Spinal cord (tissue), 10 donors: ENCODE data around the gene RAPGEF1. TPM values are rescaled to one million over a fixed set of nuclear protein-coding genes. Genes with fewer than 3 reads are reported as not detected.

Source experiments
- DNase-seq, 6 donors: peaks; one replicate each; pipeline versions ENCODE4 v3.0.0 to v3.0.0-alpha.2; 2013 to 2015; ENCODE audit warnings: low spot score in 6 of 6, low read depth in 4 of 6
- H3K27ac ChIP-seq: one replicate; pipeline ENCODE4 v1.5.1; 2013; ENCODE audit warnings: low read depth, low read length, control low read depth
- H3K27me3 ChIP-seq: one replicate; pipeline ENCODE4 v1.6.1; 2013; ENCODE audit warnings: low read length; ENCODE audit not compliant: control insufficient read depth, insufficient read depth
- H3K36me3 ChIP-seq: one replicate; pipeline ENCODE4 v1.6.1; 2013; ENCODE audit warnings: low read length; ENCODE audit not compliant: control insufficient read depth, insufficient read depth
- H3K4me1 ChIP-seq: one replicate; pipeline ENCODE4 v1.6.1; 2013; ENCODE audit warnings: low read length; ENCODE audit not compliant: control insufficient read depth, insufficient read depth
- H3K4me3 ChIP-seq: one replicate; pipeline ENCODE4 v1.5.1; 2013; ENCODE audit warnings: low read depth, low read length, control low read depth
- H3K9me3 ChIP-seq: one replicate; pipeline ENCODE4 v1.6.1; 2013; ENCODE audit warnings: low read length; ENCODE audit not compliant: control insufficient read depth, insufficient read depth
- WGBS: methylation state at CpG from one replicate; pipeline ENCODE4 v1.1.5; 2013; ENCODE audit warnings: missing lambda C conversion rate; ENCODE audit not compliant: insufficient coverage; 5-methylcytosine and 5-hydroxymethylcytosine counted together
- long read RNA-seq, 4 donors: transcript quantifications; one replicate each; lab custom pipeline, GENCODE V29; 2026
- polyA plus RNA-seq, 2 donors: library from polyadenylated mRNA; unstranded; fragments of 120-200 nt; gene quantifications; one replicate each; pipeline ENCODE4 v1.2.1, GENCODE V29; 2013; ENCODE audit not compliant: insufficient read length in 2 of 2
- total RNA-seq, 2 donors: library from RNA; depleted of rRNA in 1 of 2; stranded (reverse); fragments of 120-200 nt in 1 of 2; fragments of >200 nt in 1 of 2; gene quantifications; one replicate each; pipeline versions ENCODE4 v1.2.3 to v1.2.4, GENCODE V29; 2013 to 2014
- donor health status: healthy.

The RAPGEF1 gene, protein sequence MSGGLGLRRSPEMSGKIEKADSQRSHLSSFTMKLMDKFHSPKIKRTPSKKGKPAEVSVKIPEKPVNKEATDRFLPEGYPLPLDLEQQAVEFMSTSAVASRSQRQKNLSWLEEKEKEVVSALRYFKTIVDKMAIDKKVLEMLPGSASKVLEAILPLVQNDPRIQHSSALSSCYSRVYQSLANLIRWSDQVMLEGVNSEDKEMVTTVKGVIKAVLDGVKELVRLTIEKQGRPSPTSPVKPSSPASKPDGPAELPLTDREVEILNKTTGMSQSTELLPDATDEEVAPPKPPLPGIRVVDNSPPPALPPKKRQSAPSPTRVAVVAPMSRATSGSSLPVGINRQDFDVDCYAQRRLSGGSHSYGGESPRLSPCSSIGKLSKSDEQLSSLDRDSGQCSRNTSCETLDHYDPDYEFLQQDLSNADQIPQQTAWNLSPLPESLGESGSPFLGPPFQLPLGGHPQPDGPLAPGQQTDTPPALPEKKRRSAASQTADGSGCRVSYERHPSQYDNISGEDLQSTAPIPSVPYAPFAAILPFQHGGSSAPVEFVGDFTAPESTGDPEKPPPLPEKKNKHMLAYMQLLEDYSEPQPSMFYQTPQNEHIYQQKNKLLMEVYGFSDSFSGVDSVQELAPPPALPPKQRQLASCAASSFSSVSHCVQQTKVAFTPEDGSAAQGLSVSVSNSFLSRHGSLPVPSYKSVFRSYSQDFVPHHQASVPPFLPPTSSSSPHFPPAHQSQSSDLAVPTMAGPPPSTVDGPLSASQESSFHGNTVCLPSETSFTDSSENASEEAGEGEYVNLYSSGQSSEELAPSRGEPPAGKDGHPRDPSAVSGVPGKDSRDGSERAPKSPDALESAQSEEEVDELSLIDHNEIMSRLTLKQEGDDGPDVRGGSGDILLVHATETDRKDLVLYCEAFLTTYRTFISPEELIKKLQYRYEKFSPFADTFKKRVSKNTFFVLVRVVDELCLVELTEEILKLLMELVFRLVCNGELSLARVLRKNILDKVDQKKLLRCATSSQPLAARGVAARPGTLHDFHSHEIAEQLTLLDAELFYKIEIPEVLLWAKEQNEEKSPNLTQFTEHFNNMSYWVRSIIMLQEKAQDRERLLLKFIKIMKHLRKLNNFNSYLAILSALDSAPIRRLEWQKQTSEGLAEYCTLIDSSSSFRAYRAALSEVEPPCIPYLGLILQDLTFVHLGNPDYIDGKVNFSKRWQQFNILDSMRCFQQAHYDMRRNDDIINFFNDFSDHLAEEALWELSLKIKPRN (N-terminal part only)
- 10 to 100 TPM; 39.7 to 42.5 TPM for total RNA-seq
- polyA plus RNA-seq: 100 to 1,000 TPM; 136 to 175 TPM
- long read RNA-seq, donor 1, full-length matches to known transcripts: 1 of 9 reads
- long read RNA-seq, donor 1, partial matches to known transcripts: 8 of 9 reads
- long read RNA-seq, donor 1, other reads (novel, unspliced or antisense): 0 of 9 reads
- long read RNA-seq, donor 2, partial matches to known transcripts: 11 of 11 reads
- long read RNA-seq, donor 2, other reads (novel, unspliced or antisense): 0 of 11 reads
- long read RNA-seq, donor 3, full-length matches to known transcripts: 2 of 7 reads
- long read RNA-seq, donor 3, partial matches to known transcripts: 5 of 7 reads
- long read RNA-seq, donor 3, other reads (novel, unspliced or antisense): 0 of 7 reads
- long read RNA-seq, donor 4, partial matches to known transcripts: 0 of 1 reads
- long read RNA-seq, donor 4, other reads (novel, unspliced or antisense): 0 of 1 reads

DNA sequence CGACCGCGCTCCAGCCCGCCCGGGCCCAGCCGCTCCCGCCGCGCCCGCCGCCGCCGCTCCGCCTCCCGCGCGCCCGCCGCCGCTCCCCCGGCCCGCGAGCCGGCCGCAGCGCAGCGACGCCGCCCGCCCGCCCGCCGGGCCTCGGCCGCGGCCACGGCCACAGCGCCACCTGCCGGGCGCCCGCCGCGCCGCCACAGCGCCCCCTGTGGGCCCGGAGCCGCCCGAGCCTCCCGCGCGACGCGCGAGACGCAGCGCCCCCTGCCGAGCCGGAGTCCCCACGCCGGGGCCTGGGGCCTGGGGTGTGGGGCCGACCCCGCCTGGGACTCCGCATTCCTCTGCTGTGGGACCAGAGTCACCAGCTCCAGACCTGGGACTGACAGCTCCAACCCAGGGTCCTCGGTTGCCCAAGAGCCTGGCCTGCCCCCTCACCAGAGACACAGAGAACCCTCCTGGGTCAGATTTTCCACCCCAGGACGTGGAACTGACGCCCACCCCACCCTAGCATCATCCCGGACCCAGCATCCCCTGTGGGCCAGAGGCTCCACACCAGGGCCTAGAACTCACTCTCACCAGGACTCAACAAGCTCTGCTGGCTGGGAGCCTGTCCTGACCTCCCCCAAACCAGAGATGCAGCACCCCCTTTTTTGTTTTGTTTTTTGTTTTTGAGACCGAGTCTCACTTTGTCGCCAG, at the start of gene RAPGEF1:
TSS of gene RAPGEF1 (minus strand) at position 118 of the 690 bp plus-strand sequence. CDS start 246 bp downstream, outside the sequence.
- peaks cover 32% of the 10 kb centered on the region for H3K4me1 ChIP-seq
- no peak within 1 kb of the TSS for H3K27ac ChIP-seq
- H3K27me3 ChIP-seq: no peaks in the 10 kb centered on the region
- no peaks in the 10 kb centered on the region for H3K9me3 ChIP-seq
- H3K4me3 ChIP-seq: peak within 1 kb of the TSS; percentile 61
- H3K36me3 ChIP-seq: peaks cover 2% of the 10 kb centered on the region
- DNase-seq: peak in 2 of 6 donors; percentile 77 to 79
- 8% methylated on average over 69 of the region's 69 CpGs for WGBS

DNA sequence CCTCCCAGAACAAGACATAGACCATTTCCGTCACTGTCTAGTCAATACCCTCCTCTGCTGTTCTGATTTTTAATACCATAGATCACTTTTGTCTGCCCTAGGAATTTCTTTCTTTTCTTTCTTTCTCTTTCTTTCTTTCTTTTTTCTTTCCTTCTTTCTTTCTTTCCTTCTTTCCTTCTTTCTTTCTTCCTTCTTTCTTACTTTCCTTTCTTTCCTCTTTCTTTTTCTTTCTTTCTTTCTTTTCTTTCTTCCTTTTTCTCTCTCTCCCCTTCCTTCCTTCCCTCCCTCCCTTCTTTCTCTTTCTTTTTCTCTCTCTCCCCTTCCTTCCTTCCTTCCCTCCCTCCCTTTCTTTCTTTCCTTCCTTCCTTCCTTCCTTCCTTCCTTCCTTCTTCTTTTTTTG, 49.0 kb upstream of the RAPGEF1 start:
- Histone ChIP-seq H3K27ac (no peak overlapping the region), H3K27me3 (peaks cover 14% of the 10 kb centered on the region), H3K4me1 (no peaks in the 10 kb centered on the region), H3K9me3 (no peaks in the 10 kb centered on the region), H3K4me3 (no peak overlapping the region), H3K36me3 (no peaks in the 10 kb centered on the region)
- 50% methylated on average over 1 of the region's 1 CpG for WGBS
- no peak for DNase-seq

DNA sequence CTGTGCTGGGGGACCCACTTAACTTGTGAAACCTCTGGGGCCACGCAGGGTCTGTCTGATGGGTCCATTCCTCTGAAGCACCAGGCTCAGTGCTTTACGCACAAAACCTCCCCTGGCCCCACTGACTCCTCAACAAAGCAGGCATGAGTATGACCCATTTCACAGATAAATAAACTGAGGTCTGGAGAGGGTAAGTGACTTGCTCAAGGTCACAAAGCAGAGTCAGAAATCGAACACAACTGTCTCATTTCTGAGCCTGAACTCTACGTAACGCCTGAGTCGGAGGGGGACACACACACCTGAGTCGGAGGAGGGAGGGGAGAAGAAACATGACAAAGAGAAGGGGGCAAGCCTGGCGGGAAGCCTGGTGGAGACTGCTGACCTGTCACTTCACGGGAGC, 48.0 kb upstream of the RAPGEF1 start:
- H3K4me3 ChIP-seq: no peak overlapping the region
- no peaks in the 10 kb centered on the region for H3K36me3 ChIP-seq
- no peaks in the 10 kb centered on the region for H3K4me1 ChIP-seq
- H3K27ac ChIP-seq: no peak overlapping the region
- no peak for DNase-seq
- H3K27me3 ChIP-seq: peaks cover 14% of the 10 kb centered on the region
- peaks cover 2% of the 10 kb centered on the region for H3K9me3 ChIP-seq
- WGBS: 69% methylated on average over 8 of the region's 9 CpGs

DNA sequence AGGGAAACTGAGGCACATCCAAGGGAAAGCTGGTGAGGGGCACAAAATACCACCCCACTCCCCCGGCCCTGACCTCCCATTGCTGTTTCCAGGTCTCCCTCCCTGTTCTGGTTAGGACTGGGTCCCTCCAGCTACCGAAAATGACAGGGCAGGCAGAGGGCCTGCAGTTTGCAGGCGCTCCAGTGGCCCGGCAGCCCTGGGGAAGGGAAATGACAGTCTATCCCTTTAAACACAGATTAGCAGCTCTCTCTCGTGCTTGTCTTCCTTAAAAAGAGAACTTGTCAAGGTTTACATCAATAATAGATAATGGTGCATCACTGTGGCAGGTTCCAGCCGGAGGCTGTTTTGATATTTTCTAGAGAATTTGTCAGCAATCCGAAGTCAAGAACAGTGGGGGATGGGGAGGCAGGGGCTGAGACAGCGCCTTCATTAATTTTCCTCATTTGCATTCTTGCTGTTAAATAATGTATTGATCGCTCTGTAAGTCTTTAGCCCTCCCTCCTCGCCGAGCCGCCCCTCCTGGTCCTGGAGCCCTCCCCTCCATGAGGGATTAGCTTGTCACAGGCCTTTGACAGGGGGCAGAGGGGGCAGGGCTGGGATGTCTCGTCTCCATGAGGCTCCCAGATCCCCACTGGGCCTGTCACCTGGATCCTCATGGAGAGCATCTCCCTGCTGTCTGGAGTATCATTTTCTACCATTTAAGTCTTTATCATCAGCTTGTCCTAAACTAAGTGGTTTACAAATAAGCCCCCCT, 45.0 kb upstream of the RAPGEF1 start:
- Histone ChIP-seq H3K9me3 (peaks cover 3% of the 10 kb centered on the region), H3K4me3 (no peak overlapping the region), H3K27me3 (peaks cover 14% of the 10 kb centered on the region), H3K4me1 (no peaks in the 10 kb centered on the region), H3K36me3 (no peaks in the 10 kb centered on the region), H3K27ac (no peak overlapping the region)
- WGBS: 53% methylated on average over 2 of the region's 13 CpGs
- DNase-seq: no peak

DNA sequence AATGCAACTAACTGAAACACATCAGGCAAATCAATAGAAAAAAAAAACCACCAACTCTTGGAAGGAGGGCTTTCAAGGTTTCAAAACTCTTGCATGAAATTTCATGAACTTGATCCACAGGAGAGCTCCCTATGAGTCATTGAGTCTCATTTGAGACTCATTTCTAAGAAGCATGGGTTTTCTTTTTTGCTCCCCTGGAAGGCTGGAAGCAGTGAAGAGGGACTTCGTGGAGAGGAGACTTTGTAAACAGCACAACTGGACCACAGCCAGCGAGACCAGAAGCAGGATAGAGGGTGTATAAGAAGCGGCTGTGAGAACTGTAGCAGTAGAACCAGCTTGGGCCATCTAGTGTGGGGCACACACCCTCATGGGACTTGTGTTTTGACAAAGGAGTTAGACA, 41.2 kb upstream of the RAPGEF1 start:
- Histone ChIP-seq H3K36me3 (no peaks in the 10 kb centered on the region), H3K27me3 (peaks cover 7% of the 10 kb centered on the region)

DNA sequence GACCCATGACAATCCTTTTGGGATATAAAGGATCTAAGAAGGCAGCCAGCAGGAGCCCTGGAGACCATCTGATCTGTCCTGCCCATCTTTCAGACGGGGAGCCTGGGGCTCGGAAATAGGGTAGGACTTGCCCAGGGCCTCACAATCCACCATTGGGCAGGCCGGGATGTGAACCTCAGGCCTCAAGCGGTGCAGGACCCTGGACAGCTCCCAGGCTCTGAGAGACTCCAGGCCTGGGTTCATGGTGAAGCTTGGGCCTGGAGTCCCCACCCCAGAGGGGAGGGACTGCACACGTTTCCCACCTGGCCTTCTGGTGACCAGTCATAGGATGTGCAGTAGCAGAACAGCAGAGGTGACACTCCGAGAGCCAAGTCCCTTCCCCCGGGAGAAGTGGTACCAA, 36.6 kb upstream of the RAPGEF1 start:
- H3K4me3 ChIP-seq: no peak overlapping the region
- peak in 1 of 6 donors; percentile 48 for DNase-seq
- H3K4me1 ChIP-seq: peaks cover 3% of the 10 kb centered on the region
- no peaks in the 10 kb centered on the region for H3K36me3 ChIP-seq
- no peaks in the 10 kb centered on the region for H3K9me3 ChIP-seq
- WGBS: 26% methylated on average over 7 of the region's 7 CpGs
- peaks cover 3% of the 10 kb centered on the region for H3K27me3 ChIP-seq
- no peak overlapping the region for H3K27ac ChIP-seq

More for the DNA sequence above, 41.2 kb upstream of the RAPGEF1 start:
- 68% methylated on average over 3 of the region's 3 CpGs for WGBS
- H3K9me3 ChIP-seq: peaks cover 3% of the 10 kb centered on the region
- DNase-seq: no peak
- H3K27ac ChIP-seq: no peak overlapping the region
- no peaks in the 10 kb centered on the region for H3K4me1 ChIP-seq
- H3K4me3 ChIP-seq: no peak overlapping the region

DNA sequence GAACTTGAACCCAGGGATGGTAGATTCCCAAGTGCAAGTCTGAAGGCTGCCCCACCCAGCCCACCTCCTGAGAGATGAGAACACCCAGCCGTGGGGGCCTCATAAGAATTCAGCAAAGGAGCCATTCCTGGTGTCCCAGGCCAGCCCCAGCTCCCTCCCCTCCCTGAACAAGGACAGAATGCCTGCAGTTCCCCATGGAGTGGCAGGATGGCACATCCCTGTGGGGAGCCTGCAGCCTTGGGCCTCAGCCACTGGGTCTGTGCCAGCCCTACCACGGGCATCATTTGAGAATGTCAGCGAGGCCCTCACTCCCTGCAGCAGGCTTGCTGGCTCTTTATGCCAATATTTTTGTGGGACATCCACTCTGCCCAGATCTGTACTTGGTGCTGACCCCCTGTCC, 36.2 kb upstream of the RAPGEF1 start:
- no peak overlapping the region for H3K4me3 ChIP-seq
- peaks cover 3% of the 10 kb centered on the region for H3K27me3 ChIP-seq
- DNase-seq: no peak
- H3K36me3 ChIP-seq: no peaks in the 10 kb centered on the region
- no peak overlapping the region for H3K27ac ChIP-seq
- WGBS: 28% methylated on average over 3 of the region's 3 CpGs
- H3K4me1 ChIP-seq: peaks cover 3% of the 10 kb centered on the region
- no peaks in the 10 kb centered on the region for H3K9me3 ChIP-seq

DNA sequence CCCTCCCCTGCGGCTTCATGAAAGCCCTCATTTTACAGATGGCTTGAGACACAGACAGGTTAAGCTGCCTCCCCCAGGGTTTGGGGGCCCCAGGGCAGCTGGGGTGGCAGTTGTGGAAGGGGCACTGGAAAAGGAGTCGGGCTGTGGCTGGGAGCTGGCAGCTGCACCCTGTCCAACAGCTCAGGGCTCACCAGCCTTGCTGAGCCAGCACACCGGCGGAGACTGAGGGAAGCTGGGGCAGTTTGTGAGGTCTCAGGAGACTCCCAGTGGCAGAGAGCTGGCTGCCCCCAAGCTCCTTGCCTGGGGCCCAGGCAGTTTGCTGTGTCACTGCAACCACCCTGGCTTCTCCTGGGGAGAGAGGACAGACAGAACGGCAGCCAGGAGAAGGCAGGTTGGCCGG, 34.8 kb upstream of the RAPGEF1 start:
- WGBS: 77% methylated on average over 6 of the region's 6 CpGs
- no peaks in the 10 kb centered on the region for H3K9me3 ChIP-seq
- H3K4me3 ChIP-seq: no peak overlapping the region
- DNase-seq: no peak
- H3K4me1 ChIP-seq: peaks cover 3% of the 10 kb centered on the region
- no peak overlapping the region for H3K27ac ChIP-seq
- no peaks in the 10 kb centered on the region for H3K36me3 ChIP-seq
- peaks cover 7% of the 10 kb centered on the region for H3K27me3 ChIP-seq
